Omental fat pad (tissue), 4 donors: ENCODE results near the gene GFOD2. TPM values are rescaled to one million over a fixed set of nuclear protein-coding genes. Genes with fewer than 3 reads are reported as not detected.
A peak's percentile ranks its signal among the peaks of the same experiment; 100 is the strongest.

ENCODE experiments used
- ATAC-seq: fragments of 150-250 bp; one replicate; pipeline ENCODE4 v1.9.1; 2016; ENCODE audit warnings: mild to moderate bottlenecking, moderate library complexity; ENCODE audit not compliant: low FRiP score
- DNase-seq: peaks from one replicate; pipeline ENCODE4 v3.0.0-alpha.2; 2019; ENCODE audit warnings: low spot score
- total RNA-seq, 4 donors: library from RNA; depleted of rRNA; stranded (reverse); fragments of >200 nt; gene quantifications; one replicate each; pipeline ENCODE4 v1.1.0, GENCODE V29; 2016
- TF ChIP-seq, protein P1 (sequence below), 3 donors: fragments of 450-650 bp; IDR thresholded peaks; one replicate each; pipeline ENCODE4 v1.5.1; 2016 to 2017; ENCODE audit warnings: antibody characterized with exemption in 3 of 3, mild to moderate bottlenecking in 3 of 3, moderate library complexity in 2 of 3

The GFOD2 gene
- total RNA-seq, 4 donors from 2014 or later: 10.9 to 25.2 (median 20.1) TPM

DNA sequence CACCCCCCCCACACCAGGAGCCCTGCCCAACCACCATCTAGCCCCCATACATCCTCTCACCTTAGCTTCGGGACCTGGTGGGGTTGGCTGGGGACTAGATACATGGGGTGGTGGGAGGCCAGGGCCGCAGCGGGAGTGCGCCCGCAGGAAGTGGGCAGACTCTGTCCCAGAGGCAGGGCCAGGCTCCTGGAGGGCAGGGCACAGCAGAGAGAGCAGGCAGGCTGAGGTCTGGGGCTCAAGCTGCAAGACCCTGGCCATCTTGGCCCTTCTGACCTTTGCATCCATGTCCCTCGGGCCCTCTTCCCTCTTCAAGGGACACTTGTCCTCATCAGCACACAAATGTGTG lies 55.3 kb downstream of the GFOD2 start:
- TF ChIP-seq, protein P1, sequence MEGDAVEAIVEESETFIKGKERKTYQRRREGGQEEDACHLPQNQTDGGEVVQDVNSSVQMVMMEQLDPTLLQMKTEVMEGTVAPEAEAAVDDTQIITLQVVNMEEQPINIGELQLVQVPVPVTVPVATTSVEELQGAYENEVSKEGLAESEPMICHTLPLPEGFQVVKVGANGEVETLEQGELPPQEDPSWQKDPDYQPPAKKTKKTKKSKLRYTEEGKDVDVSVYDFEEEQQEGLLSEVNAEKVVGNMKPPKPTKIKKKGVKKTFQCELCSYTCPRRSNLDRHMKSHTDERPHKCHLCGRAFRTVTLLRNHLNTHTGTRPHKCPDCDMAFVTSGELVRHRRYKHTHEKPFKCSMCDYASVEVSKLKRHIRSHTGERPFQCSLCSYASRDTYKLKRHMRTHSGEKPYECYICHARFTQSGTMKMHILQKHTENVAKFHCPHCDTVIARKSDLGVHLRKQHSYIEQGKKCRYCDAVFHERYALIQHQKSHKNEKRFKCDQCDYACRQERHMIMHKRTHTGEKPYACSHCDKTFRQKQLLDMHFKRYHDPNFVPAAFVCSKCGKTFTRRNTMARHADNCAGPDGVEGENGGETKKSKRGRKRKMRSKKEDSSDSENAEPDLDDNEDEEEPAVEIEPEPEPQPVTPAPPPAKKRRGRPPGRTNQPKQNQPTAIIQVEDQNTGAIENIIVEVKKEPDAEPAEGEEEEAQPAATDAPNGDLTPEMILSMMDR (IDR thresholded peaks at IDR 0.05): no peak
- DNase-seq (no peak), ATAC-seq (no peak)

DNA sequence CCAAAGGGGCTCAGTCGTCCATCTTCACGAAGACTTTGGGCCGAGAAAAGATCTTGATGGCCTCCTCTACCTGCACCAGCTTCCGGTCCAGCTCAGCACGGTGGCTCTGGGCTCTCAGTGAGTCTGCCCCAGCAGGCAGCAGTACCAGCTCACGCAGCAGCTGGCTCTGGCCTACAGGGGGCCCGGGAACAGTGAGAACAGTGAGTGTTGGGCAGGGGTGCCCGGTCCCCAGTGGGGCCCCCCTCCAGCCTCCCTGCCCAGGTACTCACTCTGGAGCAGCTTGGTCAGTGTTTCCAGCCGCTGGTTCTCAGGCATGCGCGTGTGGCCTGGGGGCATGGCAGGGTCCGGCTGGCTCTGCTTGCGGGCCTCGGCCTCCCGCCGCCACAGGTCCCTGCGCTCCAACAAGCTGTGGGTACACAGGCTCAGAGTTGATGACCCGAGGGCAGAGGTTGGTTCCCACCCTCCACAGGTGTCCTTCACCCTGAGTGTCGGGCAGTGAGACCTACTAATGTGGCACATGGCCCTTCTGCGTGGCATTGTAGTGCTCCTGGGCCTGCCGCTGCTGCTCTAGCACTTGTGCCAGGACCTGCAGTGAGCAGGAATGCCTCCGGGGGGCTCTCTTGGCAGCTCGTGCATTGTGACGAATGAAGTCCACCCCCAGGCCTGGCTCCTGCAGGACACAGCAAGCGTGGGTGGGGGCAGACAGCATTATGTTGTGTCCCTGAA lies 55.8 kb downstream of the GFOD2 start:
- ATAC-seq (no peak), DNase-seq (no peak)
- TF ChIP-seq, protein P1 (IDR thresholded peaks at IDR 0.05): no peak

DNA sequence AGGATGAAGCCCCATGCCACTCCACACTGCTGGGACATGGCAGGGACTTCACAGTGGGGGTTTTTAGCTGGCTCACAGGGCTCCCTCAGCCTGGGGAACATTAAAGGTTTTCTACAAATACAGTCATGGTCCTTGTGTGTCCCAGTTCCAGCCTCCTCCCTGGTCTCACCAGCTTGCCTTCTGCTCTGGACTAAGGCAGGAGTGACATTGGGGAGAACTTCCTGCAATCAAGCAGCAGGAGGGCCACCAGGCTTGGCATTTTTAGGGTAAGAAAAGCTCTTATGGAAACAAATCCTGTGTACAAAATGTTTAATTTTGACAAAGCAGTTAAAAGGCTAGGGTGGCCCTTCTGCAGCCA lies 56.5 kb downstream of the GFOD2 start:
- DNase-seq (no peak), ATAC-seq (no peak)
- TF ChIP-seq, protein P1 (IDR thresholded peaks at IDR 0.05): no peak

DNA sequence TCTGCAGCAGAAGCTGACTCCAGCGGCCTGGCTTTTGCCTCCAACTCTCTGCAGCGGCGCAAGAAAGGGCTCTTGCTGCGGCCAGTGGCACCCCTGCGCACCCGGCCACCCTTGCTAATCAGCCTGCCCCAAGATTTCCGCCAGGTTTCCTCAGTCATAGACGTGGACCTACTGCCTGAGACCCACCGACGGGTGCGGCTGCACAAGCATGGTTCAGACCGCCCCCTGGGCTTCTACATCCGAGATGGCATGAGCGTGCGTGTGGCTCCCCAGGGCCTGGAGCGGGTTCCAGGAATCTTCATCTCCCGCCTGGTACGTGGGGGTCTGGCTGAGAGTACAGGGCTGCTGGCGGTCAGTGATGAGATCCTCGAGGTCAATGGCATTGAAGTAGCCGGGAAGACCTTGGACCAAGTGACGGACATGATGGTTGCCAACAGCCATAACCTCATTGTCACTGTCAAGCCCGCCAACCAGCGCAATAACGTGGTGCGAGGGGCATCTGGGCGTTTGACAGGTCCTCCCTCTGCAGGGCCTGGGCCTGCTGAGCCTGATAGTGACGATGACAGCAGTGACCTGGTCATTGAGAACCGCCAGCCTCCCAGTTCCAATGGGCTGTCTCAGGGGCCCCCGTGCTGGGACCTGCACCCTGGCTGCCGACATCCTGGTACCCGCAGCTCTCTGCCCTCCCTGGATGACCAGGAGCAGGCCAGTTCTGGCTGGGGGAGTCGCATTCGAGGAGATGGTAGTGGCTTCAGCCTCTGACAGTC lies 57.0 kb downstream of the GFOD2 start:
- TF ChIP-seq, protein P1 (IDR thresholded peaks at IDR 0.05): no peak
- DNase-seq (no peak), ATAC-seq (no peak)

DNA sequence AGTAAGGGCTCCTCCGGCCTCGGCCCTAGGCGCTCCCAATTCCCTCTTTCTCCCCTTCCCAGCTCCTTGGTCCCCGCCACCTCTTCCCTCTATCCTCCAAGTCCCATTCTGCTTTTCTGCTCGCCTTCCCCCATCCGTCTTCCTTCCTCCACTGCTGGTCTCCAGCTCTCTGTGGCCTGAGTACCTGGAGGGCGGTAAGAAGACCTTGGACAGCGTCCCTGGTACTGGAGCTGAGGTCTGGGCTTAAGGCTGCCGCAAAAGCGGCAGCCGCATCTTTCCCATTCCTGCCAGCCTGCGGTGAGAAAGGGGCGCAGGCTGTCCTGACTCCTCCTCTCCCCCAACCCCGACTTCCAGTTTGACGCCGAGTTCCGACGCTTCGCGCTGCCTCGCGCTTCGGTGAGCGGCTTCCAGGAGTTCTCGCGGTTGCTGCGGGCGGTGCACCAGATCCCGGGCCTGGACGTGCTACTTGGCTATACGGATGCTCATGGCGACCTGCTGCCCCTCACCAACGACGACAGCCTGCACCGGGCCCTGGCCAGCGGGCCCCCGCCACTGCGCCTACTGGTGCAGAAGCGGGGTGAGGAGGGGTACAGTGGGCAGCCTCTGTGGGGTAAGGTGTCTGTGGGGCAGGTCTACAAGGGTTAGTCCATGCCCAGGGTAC lies 57.9 kb downstream of the GFOD2 start:
- TF ChIP-seq, protein P1 (IDR thresholded peaks at IDR 0.05): no peak
- peak; percentile 11 for ATAC-seq
- no peak for DNase-seq

DNA sequence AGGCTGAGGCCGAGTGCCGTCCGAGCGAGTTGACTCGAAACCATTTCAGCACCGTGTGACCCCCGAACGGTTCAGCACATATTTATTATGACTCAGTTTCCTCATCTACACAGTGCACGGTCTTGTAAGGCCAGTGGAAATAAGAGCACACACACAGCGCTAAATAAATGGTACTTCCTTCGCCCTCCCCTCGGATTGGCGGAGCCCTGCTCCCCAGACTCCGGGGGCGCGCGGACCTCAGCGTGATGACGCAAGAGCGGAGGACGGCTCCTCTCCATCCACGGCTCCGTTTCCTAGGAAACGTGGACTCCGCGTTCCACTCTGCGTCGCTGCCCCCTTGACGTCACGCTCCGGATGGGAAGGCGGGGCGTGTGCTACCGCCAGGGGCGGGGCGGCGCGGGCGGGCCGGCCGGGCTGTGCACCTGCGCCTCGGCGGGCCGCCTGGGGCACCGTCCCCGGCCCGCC lies 58.5 kb downstream of the GFOD2 start, which contains the start of gene PARD6A:
PARD6A (plus strand) TSS at position 397 of the 465 bp plus-strand sequence. CDS start 79 bp downstream, outside the sequence.
- ATAC-seq (peak; percentile 84), DNase-seq (peak; percentile 68)
- TF ChIP-seq, protein P1 (IDR thresholded peaks at IDR 0.05): no peak
